Peyer's patch (tissue), 4 donors: ENCODE data around the gene PPP2R5B. TPM values are rescaled to one million over a fixed set of nuclear protein-coding genes. Genes with fewer than 3 reads are reported as not detected.
A peak's percentile ranks its signal among the peaks of the same experiment; 100 is the strongest.

Experiments used
- DNase-seq, 3 donors: peaks; one replicate each; pipeline ENCODE4 v3.0.0-alpha.2; 2017 to 2019
- H3K27ac ChIP-seq, 4 donors: fragments of 200-600 bp; sonication (generic); one replicate each; pipeline ENCODE4 v1.5.1; 2016 to 2019
- H3K27me3 ChIP-seq, 2 donors: fragments of 200-600 bp; sonication (generic); one replicate each; pipeline ENCODE4 v1.5.1; 2019
- H3K36me3 ChIP-seq, 3 donors: fragments of 200-600 bp; sonication (generic); one replicate each; pipeline ENCODE4 v1.5.1; 2016 to 2019
- H3K4me1 ChIP-seq, 4 donors: fragments of 200-600 bp; sonication (generic); one replicate each; pipeline ENCODE4 v1.5.1; 2016 to 2019
- H3K4me3 ChIP-seq, 4 donors: fragments of 200-600 bp; sonication (generic); 1 replicate in 3 of 4; 2 replicates in 1 of 4; pipeline ENCODE4 v1.5.1; 2016 to 2019; ENCODE audit warnings: mild to moderate bottlenecking in 1 of 4
- H3K9me3 ChIP-seq, 4 donors: fragments of 200-600 bp; sonication (generic); one replicate each; pipeline ENCODE4 v1.5.1; 2016 to 2019; ENCODE audit warnings: mild to moderate bottlenecking in 1 of 4
- CTCF ChIP-seq, 6 experiments: fragments of 450-650 bp in 4 of 6; fragments of 200-600 bp in 2 of 6; sonication (generic) in 1 of 6; IDR thresholded peaks; one replicate each; pipeline ENCODE4 v1.5.1; 2017 to 2019; ENCODE audit warnings: antibody characterized with exemption in 6 of 6, mild to moderate bottlenecking in 3 of 6, moderate library complexity in 1 of 6
- POLR2A ChIP-seq, 2 donors: fragments of 450-650 bp; IDR thresholded peaks; one replicate each; pipeline ENCODE4 v1.5.1; 2017; ENCODE audit warnings: antibody characterized with exemption in 2 of 2, mild to moderate bottlenecking in 2 of 2, moderate library complexity in 2 of 2
- total RNA-seq, 4 donors: library from RNA; depleted of rRNA; stranded (reverse); fragments of >200 nt; gene quantifications; one replicate each; pipeline ENCODE4 v1.1.0, GENCODE V29; 2016

Gene PPP2R5B
- total RNA-seq, 4 donors from 2014 or later = 20.0 to 46.2 (median 22.5) TPM

- Histone ChIP-seq H3K4me3 (peak overlapping the region in 3 of 4 donors; percentile 45 to 85 (median 61)), H3K27me3 (no peaks in the 10 kb centered on the region), H3K4me1 (peaks cover 3 to 20% (median 13%) of the 10 kb centered on the region in 4 donors), H3K9me3 (no peaks in the 10 kb centered on the region), H3K36me3 (peaks cover 0 to 29% (median 0%) of the 10 kb centered on the region in 3 donors), H3K27ac (peak overlapping the region in 3 of 4 donors; percentile 84 to 100 (median 97))
- TF ChIP-seq CTCF (IDR thresholded peaks at IDR 0.05) (no peak), POLR2A (IDR thresholded peaks at IDR 0.05) (no peak)
- no peak for DNase-seq
Observed at GRCh38 chr11:64890522-64890939, 34.0 kb upstream of the PPP2R5B start.

- Histone ChIP-seq H3K27ac (peak overlapping the region in 3 of 4 donors; percentile 84 to 100 (median 97)), H3K27me3 (no peaks in the 10 kb centered on the region), H3K36me3 (peaks cover 0 to 36% (median 0%) of the 10 kb centered on the region in 3 donors), H3K4me1 (peaks cover 3 to 20% (median 13%) of the 10 kb centered on the region in 4 donors), H3K9me3 (no peaks in the 10 kb centered on the region), H3K4me3 (peak overlapping the region in 3 of 4 donors; percentile 45 to 85 (median 61))
- DNase-seq = peak in 2 of 3 donors; percentile 90 to 91
- TF ChIP-seq CTCF (IDR thresholded peaks at IDR 0.05) (no peak), POLR2A (IDR thresholded peaks at IDR 0.05) (peak; percentile 72 to 85)
Observed at GRCh38 chr11:64891215-64891848, 33.2 kb upstream of the PPP2R5B start.

GRCh38 chr11:64891880-64892279 is 32.6 kb upstream of the PPP2R5B start:
- Histone ChIP-seq H3K27ac (peak overlapping the region in 3 of 4 donors; percentile 84 to 100 (median 97)), H3K27me3 (no peaks in the 10 kb centered on the region), H3K9me3 (no peaks in the 10 kb centered on the region), H3K36me3 (peaks cover 0 to 41% (median 0%) of the 10 kb centered on the region in 3 donors), H3K4me1 (peaks cover 3 to 20% (median 13%) of the 10 kb centered on the region in 4 donors), H3K4me3 (peak overlapping the region in 3 of 4 donors; percentile 45 to 85 (median 61))
- TF ChIP-seq CTCF (IDR thresholded peaks at IDR 0.05) (no peak), POLR2A (IDR thresholded peaks at IDR 0.05) (no peak)
- no peak for DNase-seq

GRCh38 chr11:64892411-64892831 is 32.1 kb upstream of the PPP2R5B start:
- Histone ChIP-seq H3K27me3 (no peaks in the 10 kb centered on the region), H3K4me3 (peak overlapping the region in 3 of 4 donors; percentile 45 to 85 (median 61)), H3K4me1 (peaks cover 3 to 20% (median 10%) of the 10 kb centered on the region in 4 donors), H3K9me3 (no peaks in the 10 kb centered on the region), H3K36me3 (peaks cover 0 to 43% (median 0%) of the 10 kb centered on the region in 3 donors), H3K27ac (peak overlapping the region; percentile 35 to 100 (median 90))
- DNase-seq = peak in 1 of 3 donors; percentile 71
- TF ChIP-seq CTCF (IDR thresholded peaks at IDR 0.05) = no peak
- peak in 1 of 2 donors; percentile 8 for TF ChIP-seq POLR2A (IDR thresholded peaks at IDR 0.05)

- no peak for DNase-seq
- TF ChIP-seq CTCF (IDR thresholded peaks at IDR 0.05) (no peak), POLR2A (IDR thresholded peaks at IDR 0.05) (no peak)
- no peaks in the 10 kb centered on the region for H3K27me3 ChIP-seq
- no peaks in the 10 kb centered on the region for H3K9me3 ChIP-seq
- H3K27ac ChIP-seq = peak overlapping the region; percentile 35 to 100 (median 90)
- peaks cover 0 to 47% (median 0%) of the 10 kb centered on the region in 3 donors for H3K36me3 ChIP-seq
- H3K4me1 ChIP-seq = peaks cover 3 to 20% (median 6%) of the 10 kb centered on the region in 4 donors
- H3K4me3 ChIP-seq = peak overlapping the region in 3 of 4 donors; percentile 45 to 85 (median 61)
Observed at GRCh38 chr11:64892838-64893193, 31.7 kb upstream of the PPP2R5B start.
